22Rv1 (cell line): Measurements from ENCODE around the gene FADD.

Experiments
- H3K27ac ChIP-seq: fragments of 450-650 bp; 2 replicates; pipeline ENCODE4 v1.5.1; 2017
- ZFX ChIP-seq: fragments of 450-650 bp; IDR thresholded peaks from 2 replicates; pipeline ENCODE4 v1.6.1; 2017; ENCODE audit warnings: antibody characterized with exemption, borderline replicate concordance
- TF ChIP-seq, protein P1 (sequence below): fragments of 450-650 bp; IDR thresholded peaks from 2 replicates; pipeline ENCODE4 v1.5.1; 2017; ENCODE audit warnings: mild to moderate bottlenecking

Gene FADD

GRCh38 chr11:70220136-70220535 is 17.0 kb downstream of the FADD start:
- TF ChIP-seq, protein P1, sequence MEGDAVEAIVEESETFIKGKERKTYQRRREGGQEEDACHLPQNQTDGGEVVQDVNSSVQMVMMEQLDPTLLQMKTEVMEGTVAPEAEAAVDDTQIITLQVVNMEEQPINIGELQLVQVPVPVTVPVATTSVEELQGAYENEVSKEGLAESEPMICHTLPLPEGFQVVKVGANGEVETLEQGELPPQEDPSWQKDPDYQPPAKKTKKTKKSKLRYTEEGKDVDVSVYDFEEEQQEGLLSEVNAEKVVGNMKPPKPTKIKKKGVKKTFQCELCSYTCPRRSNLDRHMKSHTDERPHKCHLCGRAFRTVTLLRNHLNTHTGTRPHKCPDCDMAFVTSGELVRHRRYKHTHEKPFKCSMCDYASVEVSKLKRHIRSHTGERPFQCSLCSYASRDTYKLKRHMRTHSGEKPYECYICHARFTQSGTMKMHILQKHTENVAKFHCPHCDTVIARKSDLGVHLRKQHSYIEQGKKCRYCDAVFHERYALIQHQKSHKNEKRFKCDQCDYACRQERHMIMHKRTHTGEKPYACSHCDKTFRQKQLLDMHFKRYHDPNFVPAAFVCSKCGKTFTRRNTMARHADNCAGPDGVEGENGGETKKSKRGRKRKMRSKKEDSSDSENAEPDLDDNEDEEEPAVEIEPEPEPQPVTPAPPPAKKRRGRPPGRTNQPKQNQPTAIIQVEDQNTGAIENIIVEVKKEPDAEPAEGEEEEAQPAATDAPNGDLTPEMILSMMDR: no peak
- TF ChIP-seq ZFX: no peak
- no peak overlapping the region for H3K27ac ChIP-seq

DNA sequence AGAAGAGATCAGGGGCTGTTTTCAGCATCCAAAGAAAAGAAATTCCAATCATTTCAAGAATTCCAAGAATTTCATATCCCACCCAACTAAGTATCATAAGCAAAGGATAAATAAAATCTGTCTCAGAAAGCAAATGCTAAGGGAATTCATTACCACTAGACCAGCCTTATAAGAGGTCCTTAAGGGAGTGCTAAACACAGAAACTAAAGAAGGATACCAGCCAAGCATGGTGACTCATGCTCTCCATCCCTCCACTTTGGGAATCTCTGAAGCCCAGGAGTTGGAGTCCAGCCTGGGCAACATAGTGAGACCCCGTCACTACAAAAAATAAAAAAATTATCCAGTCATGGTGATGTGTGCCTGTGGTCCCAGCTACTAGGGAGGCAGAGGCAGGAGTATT is 17.8 kb downstream of the FADD start:
- no peak for TF ChIP-seq ZFX
- TF ChIP-seq, protein P1: no peak

GRCh38 chr11:70225681-70226177 is 22.6 kb downstream of the FADD start:
- H3K27ac ChIP-seq: no peak overlapping the region

More for the DNA sequence above, 17.8 kb downstream of the FADD start:
- H3K27ac ChIP-seq: no peak overlapping the region

DNA sequence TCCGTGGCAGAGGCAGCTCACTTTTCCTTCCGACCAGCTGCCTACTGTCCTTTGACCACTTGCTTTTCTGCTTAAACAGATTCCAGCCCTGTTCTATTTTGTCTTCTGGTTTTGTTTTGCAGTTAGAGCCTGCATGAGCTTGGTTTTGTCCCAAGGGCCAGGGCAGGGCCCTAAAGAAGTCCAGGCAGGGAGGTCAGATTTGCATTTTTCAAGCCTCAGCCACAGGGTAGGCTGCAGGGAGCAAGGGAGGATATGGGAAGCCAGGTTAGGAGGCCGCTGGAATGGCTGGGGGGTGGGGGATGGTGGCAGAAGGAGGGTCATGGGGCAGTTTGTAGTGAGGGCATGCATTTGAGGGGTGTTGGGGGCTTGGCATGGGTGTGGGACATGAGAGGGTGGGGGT is 23.1 kb downstream of the FADD start:
- no peak for TF ChIP-seq ZFX
- TF ChIP-seq, protein P1: no peak
- no peak overlapping the region for H3K27ac ChIP-seq

More at GRCh38 chr11:70225681-70226177, 22.6 kb downstream of the FADD start:
- TF ChIP-seq, protein P1: no peak
- no peak for TF ChIP-seq ZFX

DNA sequence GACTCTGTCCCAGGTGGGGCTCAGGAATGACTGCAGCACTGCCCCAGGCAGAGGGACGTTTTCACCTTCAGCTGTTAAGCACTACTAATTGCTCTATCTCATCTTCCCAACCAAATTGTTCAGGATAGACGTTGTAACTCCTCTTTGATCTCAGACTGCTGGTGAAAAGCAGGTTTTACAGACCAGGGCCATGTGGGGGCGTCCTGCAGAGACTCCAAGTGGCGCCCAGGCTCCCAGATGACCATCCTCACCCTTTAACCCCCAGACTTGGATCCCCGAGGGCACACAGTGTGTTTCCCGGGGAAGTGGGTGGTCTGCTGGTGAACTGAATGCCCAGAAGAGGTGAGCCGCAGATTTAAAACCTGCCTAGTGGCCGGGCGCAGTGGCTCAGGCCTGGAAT is 23.9 kb downstream of the FADD start:
- TF ChIP-seq ZFX: no peak
- TF ChIP-seq, protein P1: peak; percentile 60
- no peak overlapping the region for H3K27ac ChIP-seq

DNA sequence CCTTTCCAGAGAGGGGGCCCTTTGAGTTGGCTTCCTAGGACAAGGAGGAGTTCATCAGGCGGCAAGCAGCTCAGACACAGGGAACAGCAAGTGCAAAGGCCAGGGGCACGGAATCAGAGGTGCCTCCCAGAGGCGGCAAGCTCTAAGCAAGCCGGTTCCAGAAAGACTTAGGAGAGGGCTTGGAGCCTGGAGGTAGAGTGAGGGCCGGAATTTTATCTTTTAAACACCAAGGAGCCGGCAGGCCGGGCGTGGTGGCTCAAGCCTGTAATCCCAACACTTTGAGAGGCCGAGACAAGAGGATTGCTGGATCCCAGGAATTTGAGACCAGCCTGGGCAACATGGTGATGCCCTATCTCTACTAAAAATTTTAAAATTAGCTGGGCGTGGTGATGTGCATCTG is 26.6 kb downstream of the FADD start:
- no peak overlapping the region for H3K27ac ChIP-seq
- TF ChIP-seq, protein P1: no peak
- no peak for TF ChIP-seq ZFX

GRCh38 chr11:70230151-70230839 is 27.2 kb downstream of the FADD start:
- H3K27ac ChIP-seq: no peak overlapping the region
- TF ChIP-seq, protein P1: no peak
- no peak for TF ChIP-seq ZFX
